ENCODE results near the gene TMCC3. TPM values are rescaled to one million over a fixed set of nuclear protein-coding genes. Genes with fewer than 3 reads are reported as not detected.

The TMCC3 gene, protein sequence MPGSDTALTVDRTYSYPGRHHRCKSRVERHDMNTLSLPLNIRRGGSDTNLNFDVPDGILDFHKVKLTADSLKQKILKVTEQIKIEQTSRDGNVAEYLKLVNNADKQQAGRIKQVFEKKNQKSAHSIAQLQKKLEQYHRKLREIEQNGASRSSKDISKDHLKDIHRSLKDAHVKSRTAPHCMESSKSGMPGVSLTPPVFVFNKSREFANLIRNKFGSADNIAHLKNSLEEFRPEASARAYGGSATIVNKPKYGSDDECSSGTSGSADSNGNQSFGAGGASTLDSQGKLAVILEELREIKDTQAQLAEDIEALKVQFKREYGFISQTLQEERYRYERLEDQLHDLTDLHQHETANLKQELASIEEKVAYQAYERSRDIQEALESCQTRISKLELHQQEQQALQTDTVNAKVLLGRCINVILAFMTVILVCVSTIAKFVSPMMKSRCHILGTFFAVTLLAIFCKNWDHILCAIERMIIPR
- total RNA-seq, result 16.0 and 18.1 TPM in 2 replicates

GRCh38 chr12:94650143-94651056, at the start of gene TMCC3:
TMCC3 (minus strand) TSS chr12:94650557; CDS start chr12:94650430, 127 bp downstream.

Other genes with a start within 250 kb of the TMCC3 start
- gene CEP83, start 190.7 kb downstream of the TMCC3 start, total RNA-seq, result 4.1 and 4.9 TPM in 2 replicates